ENCODE measurements around the gene TMPRSS7.

The TMPRSS7 gene

GRCh38 chr3:112072387-112073060 is 38.0 kb downstream of the TMPRSS7 start:
- DNase-seq, result peak; percentile 56

GRCh38 chr3:112074006-112074405 is 39.5 kb downstream of the TMPRSS7 start:
- no peak for DNase-seq

DNA sequence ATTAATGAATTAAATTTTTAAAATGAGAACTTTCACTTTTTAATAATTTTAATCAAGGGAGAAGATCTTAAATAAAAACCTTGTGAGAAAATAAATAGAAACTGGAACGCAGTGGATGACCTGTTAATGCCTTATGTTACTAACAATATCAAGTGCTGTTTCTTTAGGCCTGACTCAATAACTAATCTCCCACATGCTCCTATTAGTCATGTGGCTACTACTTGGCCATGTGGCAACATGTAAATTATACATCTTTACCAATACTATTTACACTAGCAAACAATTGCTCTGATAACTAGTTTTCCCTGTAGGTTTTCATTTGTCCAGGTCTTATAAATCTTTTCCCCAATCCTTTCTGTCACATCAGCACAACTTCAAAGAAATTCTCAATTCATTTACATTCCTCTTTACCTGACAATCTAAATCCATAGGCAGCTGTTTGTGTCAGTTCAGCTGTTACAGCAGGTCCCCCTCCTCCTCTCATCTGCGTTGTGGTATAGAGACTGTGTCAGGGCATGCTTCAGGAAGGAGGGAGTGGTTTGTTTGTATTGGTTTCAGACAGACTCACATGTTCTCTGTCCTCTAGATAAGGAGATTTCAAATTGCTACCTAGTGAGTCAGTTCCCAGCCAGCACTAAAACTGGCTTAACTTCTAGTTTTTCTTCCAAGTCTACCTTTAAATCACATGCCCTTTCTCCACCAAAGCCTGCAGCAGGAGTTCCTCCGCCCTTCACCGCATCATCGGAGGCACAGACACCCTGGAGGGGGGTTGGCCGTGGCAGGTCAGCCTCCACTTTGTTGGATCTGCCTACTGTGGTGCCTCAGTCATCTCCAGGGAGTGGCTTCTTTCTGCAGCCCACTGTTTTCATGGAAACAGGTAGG is 40.3 kb downstream of the TMPRSS7 start:
- DNase-seq, result no peak

GRCh38 chr3:112078125-112079083 is 43.9 kb downstream of the TMPRSS7 start:
- DNase-seq, result no peak

GRCh38 chr3:112083239-112083638 is 48.7 kb downstream of the TMPRSS7 start:
- DNase-seq, result no peak

DNA sequence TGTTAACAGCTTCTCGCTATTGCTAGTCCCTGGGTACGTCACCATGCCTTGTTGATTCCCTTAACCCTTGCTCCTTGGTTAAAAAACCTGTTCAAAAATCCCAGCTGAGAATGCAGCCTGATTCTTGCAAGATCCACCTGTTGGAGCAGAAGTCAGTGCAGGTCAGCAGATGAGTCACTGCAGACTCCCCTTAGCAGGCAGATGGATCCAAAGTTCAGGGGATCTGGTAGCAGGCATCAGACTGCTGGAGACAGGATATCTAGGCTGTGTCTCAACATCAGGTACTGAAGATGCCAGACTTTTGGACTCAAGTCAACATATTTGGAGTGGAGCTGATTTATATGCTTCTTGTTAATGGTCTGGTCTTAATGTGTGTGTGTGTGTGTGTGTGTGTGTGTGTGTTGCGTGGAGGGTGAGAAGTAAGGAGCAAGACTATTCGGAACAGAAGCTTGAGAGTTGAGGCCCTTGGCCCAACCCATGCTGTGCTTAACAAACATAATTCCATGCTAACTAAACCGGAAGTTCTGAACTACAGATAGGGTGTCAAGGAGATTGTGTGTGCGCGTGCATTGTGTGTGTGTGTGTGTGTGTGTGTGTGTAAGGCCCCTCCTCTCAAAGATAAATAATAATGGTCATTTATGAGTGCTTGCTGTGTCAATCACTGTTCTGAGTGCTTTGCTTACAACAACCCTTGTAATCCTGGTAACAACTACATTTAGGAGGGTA is 50.6 kb downstream of the TMPRSS7 start:
- DNase-seq, result no peak

DNA sequence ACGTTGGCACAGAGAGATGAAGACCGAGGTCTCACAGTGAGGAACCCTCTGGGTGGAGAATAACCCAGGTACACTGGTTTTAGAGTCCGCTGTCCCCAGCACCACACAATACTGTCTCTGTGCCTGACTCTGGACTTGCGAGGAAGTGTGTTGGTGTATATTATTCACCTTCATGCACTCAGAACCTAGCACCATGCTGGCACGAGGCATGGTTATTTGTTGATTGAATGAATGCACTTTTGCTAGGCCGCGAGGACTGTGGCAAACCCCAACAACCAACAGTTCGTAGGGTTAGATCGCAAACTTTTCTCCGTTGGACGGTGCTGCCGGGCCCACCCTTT is 51.2 kb downstream of the TMPRSS7 start:
- no peak for DNase-seq

DNA sequence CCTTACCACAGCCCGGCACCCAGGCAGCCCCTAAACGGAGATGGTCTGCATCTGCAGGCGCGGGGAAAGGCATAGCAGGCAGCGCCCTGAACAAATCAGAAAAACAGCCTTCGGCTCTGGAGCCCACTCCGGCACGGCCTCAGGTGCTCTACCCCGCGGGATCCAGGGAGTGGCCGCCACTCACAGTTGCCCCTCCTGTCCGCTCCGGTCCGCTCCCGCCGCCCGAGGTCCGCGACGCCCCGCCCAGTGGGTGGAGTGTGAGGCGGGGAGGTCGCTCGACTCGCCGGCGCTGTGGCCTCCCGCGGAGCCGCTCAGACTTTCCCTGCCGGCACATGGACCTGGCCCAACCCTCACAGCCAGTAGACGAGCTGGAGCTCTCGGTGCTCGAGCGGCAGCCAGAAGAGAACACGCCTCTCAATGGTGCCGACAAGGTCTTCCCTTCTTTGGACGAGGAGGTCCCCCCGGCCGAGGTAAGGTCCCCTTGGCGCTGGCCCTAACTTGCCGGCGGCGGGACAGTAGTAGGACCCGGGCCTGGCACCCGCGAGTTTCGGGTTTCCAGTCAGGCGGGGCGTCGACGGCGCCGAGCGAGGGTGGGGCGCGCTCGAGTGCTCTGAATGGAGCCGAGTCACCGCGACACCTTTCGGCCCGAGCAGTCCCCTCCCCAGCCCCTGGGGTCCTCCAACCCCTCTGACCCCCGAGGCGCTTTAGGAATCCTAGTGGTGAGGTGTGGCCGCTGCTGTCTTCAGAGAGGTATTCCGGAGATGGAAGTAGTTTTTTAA is 51.7 kb downstream of the TMPRSS7 start, which contains the start of gene C3orf52:
Gene C3orf52, plus strand, starts transcription at position 314 of the 779 bp plus-strand sequence. Its CDS starts 19 bp downstream, at position 333.
- DNase-seq, result peak; percentile 66

DNA sequence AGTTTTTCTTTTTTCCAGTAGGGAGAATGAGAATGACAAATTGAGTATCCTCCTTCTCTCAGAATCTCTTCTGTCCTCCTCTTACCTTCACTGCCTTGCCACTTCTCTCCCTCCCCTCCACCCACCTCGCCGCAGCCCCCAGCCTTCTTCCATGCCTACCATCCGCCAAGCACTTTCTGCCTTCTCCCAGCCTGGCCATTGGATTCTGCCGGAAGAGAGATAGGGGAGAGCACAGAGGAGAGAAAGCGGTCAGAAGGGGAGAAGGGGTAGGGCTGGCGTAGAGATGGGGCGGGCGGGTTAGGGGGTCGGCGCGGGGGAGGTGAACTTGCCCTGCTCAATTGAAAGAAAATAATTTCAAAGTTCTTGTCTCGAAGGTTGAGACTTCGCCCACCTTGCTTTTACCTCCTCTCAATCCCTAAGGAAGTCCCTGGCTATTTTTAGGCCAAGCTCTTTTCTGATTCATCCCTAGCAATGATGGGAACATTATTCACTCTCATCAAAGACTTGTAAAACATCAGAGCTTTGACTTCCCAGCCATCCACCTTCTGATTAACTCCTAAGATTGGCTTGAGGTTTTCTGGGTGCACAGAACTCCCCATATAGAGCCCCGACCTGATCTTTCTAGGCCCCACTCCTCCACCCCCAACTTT is 52.5 kb downstream of the TMPRSS7 start:
- DNase-seq, result no peak

- DNase-seq, result no peak
These were observed 53.2 kb downstream of the TMPRSS7 start for GRCh38 chr3:112087746-112088145.

DNA sequence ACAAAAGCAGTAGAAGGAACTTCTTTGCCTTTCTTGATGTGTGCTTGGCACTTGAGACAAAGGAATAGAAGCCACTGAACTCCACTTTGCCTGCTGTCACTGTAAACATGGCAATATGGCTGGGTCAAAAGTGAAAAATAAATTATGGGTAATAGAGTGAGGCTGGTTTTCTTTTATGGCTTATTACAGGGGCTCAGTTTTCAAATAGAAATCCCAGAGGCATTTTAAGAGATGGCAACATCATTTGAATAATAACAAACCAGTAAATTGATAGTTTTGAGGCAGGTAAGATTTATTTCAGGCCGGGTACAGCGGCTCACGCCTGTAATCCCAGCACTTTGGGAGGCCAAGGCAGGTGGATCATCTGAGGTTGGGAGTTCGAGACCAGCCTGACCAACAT is 54.4 kb downstream of the TMPRSS7 start:
- DNase-seq, result no peak

DNA sequence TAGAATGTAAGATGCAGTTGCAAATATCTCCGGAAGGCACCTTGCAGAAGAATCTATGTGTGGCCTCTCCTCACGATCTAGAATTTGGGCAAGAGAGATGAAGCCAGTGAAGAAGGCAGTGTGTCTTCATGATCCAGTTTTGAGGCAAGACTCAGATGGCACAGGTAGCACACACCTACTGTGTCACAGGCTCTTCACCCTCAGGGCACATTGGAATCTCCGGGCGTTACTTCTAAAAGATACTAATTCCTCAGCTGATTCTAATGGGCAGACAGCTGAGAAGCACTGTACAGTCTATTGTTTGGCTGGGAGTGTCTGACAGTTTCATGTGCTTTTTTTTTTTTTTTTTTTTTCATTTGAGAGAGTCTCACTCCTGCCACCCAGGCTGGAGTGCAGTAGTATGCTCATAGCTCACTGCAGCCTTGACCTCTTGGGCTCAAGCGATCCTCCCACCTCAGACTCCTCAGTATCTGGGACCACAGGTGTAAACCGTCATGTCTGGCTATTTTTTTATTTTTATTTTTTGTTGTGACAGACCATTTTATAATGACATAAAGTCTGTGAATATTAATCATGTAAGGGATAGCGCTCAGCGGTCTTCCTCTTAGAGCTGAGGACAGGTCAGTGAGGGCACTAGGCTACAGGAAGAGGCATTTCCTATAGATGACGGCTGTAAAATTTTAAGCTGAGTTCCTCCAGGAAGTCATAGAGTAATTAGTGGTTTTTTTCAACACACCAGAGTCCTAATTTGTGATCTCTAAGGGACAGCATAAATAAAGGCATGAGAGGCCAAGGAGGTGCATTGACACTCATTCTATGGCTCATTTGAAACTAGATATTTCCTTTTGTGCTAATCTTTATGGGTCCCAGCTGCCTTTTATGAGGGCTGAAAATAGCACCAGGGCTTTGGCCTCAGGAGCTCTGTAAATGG is 55.7 kb downstream of the TMPRSS7 start:
- no peak for DNase-seq

- no peak for DNase-seq
These were observed 56.5 kb downstream of the TMPRSS7 start for GRCh38 chr3:112090887-112091586.

GRCh38 chr3:112092496-112093179 is 58.1 kb downstream of the TMPRSS7 start:
- DNase-seq, result no peak

- DNase-seq, result no peak
These were observed 58.6 kb downstream of the TMPRSS7 start for GRCh38 chr3:112093180-112093522.

DNA sequence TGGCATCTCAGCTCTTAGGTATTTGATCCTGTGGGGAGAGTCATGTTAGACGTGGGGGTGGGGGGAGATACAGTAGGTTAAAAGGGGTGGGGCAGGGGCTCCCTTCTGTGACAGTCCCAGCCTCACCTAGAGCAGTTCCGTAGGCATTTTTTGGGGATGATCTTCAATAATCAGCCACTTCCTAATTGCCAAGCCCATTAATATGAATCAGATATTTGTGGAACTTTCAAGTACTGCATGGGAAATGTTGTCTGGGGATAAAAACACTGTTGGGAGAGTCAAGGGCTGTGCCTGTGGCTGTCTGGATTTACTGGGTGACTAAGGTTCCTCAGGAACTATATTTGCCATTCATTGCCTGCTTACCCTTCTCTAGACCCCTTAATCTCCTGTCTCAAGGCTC is 61.2 kb downstream of the TMPRSS7 start:
- DNase-seq, result no peak

GRCh38 chr3:112096176-112096575 is 61.6 kb downstream of the TMPRSS7 start:
- no peak for DNase-seq

- DNase-seq, result no peak
These were observed 62.8 kb downstream of the TMPRSS7 start for GRCh38 chr3:112097378-112097777.

GRCh38 chr3:112101916-112102315 is 67.4 kb downstream of the TMPRSS7 start:
- DNase-seq, result no peak
